ENCODE results near the gene DHRS7C. TPM values are rescaled to one million over a fixed set of nuclear protein-coding genes. Genes with fewer than 3 reads are reported as not detected.

DHRS7C gene
- total RNA-seq, 6 experiments from 2014 or later, result not detected

DNA sequence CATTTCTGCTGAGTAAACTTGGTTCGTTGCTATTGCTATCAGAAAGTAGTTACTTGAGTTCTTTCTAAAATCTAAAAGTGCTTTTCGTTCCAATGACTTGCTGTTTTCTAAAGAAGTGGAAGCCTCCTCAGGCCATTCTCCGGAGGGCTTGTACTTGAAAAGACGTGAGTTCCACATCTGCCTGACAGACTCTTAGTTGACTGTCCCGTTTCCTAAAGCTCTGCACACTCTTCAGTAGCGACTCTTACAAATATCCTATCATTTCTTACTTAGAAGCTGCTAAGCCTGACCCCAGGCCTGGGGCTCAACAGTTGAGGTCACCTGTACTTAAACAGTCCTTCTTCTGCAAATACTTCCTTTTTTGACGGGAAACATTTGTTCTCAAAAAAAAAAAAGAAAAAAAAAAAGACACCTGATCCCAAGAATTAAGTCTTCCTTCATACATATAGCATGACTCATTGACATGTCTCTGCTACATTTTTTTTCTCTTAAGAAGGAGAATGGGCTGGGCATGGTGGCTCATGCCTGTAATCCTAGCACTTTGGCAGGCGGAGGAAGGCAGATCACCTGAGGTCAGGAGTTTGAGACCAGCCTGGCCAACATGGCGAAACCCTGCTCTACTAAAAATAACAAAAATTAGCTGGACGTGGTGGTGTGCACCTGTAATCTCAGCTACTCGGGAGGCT is 61.5 kb downstream of the DHRS7C start:
- TF ChIP-seq, protein P1, sequence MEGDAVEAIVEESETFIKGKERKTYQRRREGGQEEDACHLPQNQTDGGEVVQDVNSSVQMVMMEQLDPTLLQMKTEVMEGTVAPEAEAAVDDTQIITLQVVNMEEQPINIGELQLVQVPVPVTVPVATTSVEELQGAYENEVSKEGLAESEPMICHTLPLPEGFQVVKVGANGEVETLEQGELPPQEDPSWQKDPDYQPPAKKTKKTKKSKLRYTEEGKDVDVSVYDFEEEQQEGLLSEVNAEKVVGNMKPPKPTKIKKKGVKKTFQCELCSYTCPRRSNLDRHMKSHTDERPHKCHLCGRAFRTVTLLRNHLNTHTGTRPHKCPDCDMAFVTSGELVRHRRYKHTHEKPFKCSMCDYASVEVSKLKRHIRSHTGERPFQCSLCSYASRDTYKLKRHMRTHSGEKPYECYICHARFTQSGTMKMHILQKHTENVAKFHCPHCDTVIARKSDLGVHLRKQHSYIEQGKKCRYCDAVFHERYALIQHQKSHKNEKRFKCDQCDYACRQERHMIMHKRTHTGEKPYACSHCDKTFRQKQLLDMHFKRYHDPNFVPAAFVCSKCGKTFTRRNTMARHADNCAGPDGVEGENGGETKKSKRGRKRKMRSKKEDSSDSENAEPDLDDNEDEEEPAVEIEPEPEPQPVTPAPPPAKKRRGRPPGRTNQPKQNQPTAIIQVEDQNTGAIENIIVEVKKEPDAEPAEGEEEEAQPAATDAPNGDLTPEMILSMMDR (IDR thresholded peaks at IDR 0.05), result no peak
- Mint-ChIP-seq H3K4me3 (no peak overlapping the region), H3K4me1 (ENCODE audit: low read depth) (peaks cover 5% of the 10 kb centered on the region; the same call in 1 of the 2 replicates), H3K27me3 (ENCODE audit: insufficient read depth) (peaks cover 26% of the 10 kb centered on the region), H3K9me3 (no peaks in the 10 kb centered on the region), H3K36me3 (ENCODE audit: low read depth) (no peaks in the 10 kb centered on the region), H3K27ac (no peak overlapping the region)
- no peak for DNase-seq

DNA sequence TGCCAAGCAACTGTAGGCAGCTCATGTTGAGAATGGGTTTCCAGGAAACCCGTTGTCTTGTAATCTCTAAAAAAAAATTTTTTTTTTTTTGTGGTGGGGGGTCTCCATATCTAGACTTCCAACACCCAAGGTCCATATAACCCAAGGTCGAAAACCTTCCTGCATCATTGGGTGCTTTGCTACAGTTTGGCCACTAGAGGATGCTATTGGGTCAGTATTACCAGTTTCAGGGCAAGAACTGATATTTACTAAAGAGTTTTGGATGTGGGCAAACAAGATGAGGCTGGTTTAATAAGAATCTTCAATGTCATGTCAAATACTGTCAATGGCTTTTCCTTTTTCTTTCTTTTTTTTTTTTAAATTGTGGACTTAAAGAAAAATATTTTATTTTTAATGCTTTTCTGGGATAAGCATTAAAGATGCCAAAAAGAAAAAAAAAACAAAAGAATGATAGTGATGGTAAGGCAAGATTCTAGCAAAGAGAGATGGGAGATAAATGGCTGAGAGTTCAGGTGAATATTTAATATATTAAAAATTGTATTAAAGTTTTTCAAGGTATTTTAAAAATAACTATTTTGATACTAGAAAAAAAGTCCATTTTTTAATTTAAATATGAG is 62.2 kb downstream of the DHRS7C start:
- Mint-ChIP-seq H3K36me3 (ENCODE audit: low read depth) (no peaks in the 10 kb centered on the region), H3K4me1 (ENCODE audit: low read depth) (peaks cover 5% of the 10 kb centered on the region; the same call in 1 of the 2 replicates), H3K27me3 (ENCODE audit: insufficient read depth) (peaks cover 25% of the 10 kb centered on the region), H3K27ac (no peak overlapping the region), H3K4me3 (no peak overlapping the region), H3K9me3 (no peaks in the 10 kb centered on the region)
- DNase-seq, result peak; percentile 58
- TF ChIP-seq, protein P1 (IDR thresholded peaks at IDR 0.05), result peak; percentile 96

GRCh38 chr17:9728564-9728963 is 62.8 kb downstream of the DHRS7C start:
- Mint-ChIP-seq H3K27ac (no peak overlapping the region), H3K36me3 (ENCODE audit: low read depth) (no peaks in the 10 kb centered on the region), H3K4me1 (ENCODE audit: low read depth) (peaks cover 5% of the 10 kb centered on the region; the same call in 1 of the 2 replicates), H3K9me3 (no peaks in the 10 kb centered on the region), H3K4me3 (no peak overlapping the region), H3K27me3 (ENCODE audit: insufficient read depth) (peaks cover 22% of the 10 kb centered on the region)
- no peak for DNase-seq
- TF ChIP-seq, protein P1 (IDR thresholded peaks at IDR 0.05), result no peak

GRCh38 chr17:9728005-9728404 is 63.4 kb downstream of the DHRS7C start:
- Mint-ChIP-seq H3K27me3 (ENCODE audit: insufficient read depth) (peaks cover 22% of the 10 kb centered on the region), H3K4me3 (no peak overlapping the region), H3K9me3 (no peaks in the 10 kb centered on the region), H3K36me3 (ENCODE audit: low read depth) (no peaks in the 10 kb centered on the region), H3K4me1 (ENCODE audit: low read depth) (peaks cover 5% of the 10 kb centered on the region; the same call in 1 of the 2 replicates), H3K27ac (no peak overlapping the region)
- no peak for DNase-seq
- TF ChIP-seq, protein P1 (IDR thresholded peaks at IDR 0.05), result no peak

GRCh38 chr17:9726291-9726690 is 65.1 kb downstream of the DHRS7C start:
- no peak for DNase-seq
- TF ChIP-seq, protein P1 (IDR thresholded peaks at IDR 0.05), result no peak
- H3K9me3 Mint-ChIP-seq, result no peaks in the 10 kb centered on the region
- H3K27ac Mint-ChIP-seq, result no peak overlapping the region
- no peak overlapping the region for H3K4me3 Mint-ChIP-seq
- H3K4me1 Mint-ChIP-seq (ENCODE audit: low read depth), result peaks cover 5% of the 10 kb centered on the region; the same call in 1 of the 2 replicates
- H3K36me3 Mint-ChIP-seq (ENCODE audit: low read depth), result no peaks in the 10 kb centered on the region
- H3K27me3 Mint-ChIP-seq (ENCODE audit: insufficient read depth), result peaks cover 21% of the 10 kb centered on the region
